CD4-positive, alpha-beta T cell treated with Interleukin-17A for 4 hours (primary cell): ENCODE measurements around the gene RCOR1.
"Not testable (repeated sequence)": the region's sequence is repeated elsewhere in the genome, so short reads cannot be mapped to it uniquely, and the experiment has no call there.

Experiments used
- DNase-seq: peaks from one replicate; pipeline ENCODE4 v3.0.0-alpha.2; 2020; ENCODE audit warnings: mixed read lengths

The RCOR1 gene

GRCh38 chr14:102591944-102592762 lies at the start of gene RCOR1:
RCOR1 (plus strand) TSS chr14:102592649; CDS start chr14:102592887, 238 bp downstream.
- peak; percentile 99 for DNase-seq

- no peak for DNase-seq
Measured at GRCh38 chr14:102544046-102544746, 48.3 kb upstream of the RCOR1 start.

- peak; percentile 30 for DNase-seq
Measured at GRCh38 chr14:102544747-102545460, 47.5 kb upstream of the RCOR1 start.

GRCh38 chr14:102545461-102546265 lies 46.8 kb upstream of the RCOR1 start:
- DNase-seq, result no peak

- no peak for DNase-seq
Measured at GRCh38 chr14:102548616-102549240, 43.7 kb upstream of the RCOR1 start.

- DNase-seq, result not testable (repeated sequence)
Measured at GRCh38 chr14:102550927-102551401, 41.5 kb upstream of the RCOR1 start.

- DNase-seq, result no peak
Measured at GRCh38 chr14:102551995-102552705, 40.3 kb upstream of the RCOR1 start.

GRCh38 chr14:102554821-102555819 lies 37.3 kb upstream of the RCOR1 start:
- DNase-seq, result peak; percentile 68

GRCh38 chr14:102556098-102556677 lies 36.3 kb upstream of the RCOR1 start:
- DNase-seq, result no peak

GRCh38 chr14:102557434-102558226 lies 34.8 kb upstream of the RCOR1 start:
- DNase-seq, result no peak

- no peak for DNase-seq
Measured at GRCh38 chr14:102558556-102558955, 33.9 kb upstream of the RCOR1 start.

- no peak for DNase-seq
Measured at GRCh38 chr14:102560458-102561261, 31.8 kb upstream of the RCOR1 start.

- no peak for DNase-seq
Measured at GRCh38 chr14:102565331-102565887, 27.0 kb upstream of the RCOR1 start.

GRCh38 chr14:102565959-102566358 lies 26.5 kb upstream of the RCOR1 start:
- DNase-seq, result no peak

- peak; percentile 79 for DNase-seq
Measured at GRCh38 chr14:102568115-102568614, 24.3 kb upstream of the RCOR1 start.

- no peak for DNase-seq
Measured at GRCh38 chr14:102570334-102570995, 22.0 kb upstream of the RCOR1 start.

- DNase-seq, result no peak
Measured at GRCh38 chr14:102571043-102571442, 21.4 kb upstream of the RCOR1 start.
